Pancreas (tissue), 10 donors: ENCODE data around the gene DESI1. TPM values are rescaled to one million over a fixed set of nuclear protein-coding genes. Genes with fewer than 3 reads are reported as not detected.
"Not testable (repeated sequence)": the region's sequence is repeated elsewhere in the genome, so short reads cannot be mapped to it uniquely, and the experiment has no call there.

ENCODE experiments used
- ATAC-seq, 4 donors: fragments of 200-7000 bp; cut with Tn5 transposase; one replicate each; pipeline versions ENCODE4 v1.8.0 to v1.9.1; 2020; ENCODE audit warnings: mild to moderate bottlenecking in 4 of 4, moderate library complexity in 4 of 4
- DNase-seq, 6 donors: peaks; one replicate each; pipeline ENCODE4 v3.0.0-alpha.2; 2020
- FAIRE-seq: peaks from 2 replicates; lab custom pipeline; 2012; peaks lifted over from hg19 to GRCh38; lab: Jason Lieb, UNC
- H3K27ac ChIP-seq, 4 donors: fragments of 200-600 bp; sonication (generic); 1 replicate in 3 of 4; 2 replicates in 1 of 4; pipeline versions ENCODE4 v1.5.0 to v1.8.0; 2020
- H3K27me3 ChIP-seq, 4 donors: fragments of 200-600 bp; one replicate each; pipeline ENCODE4 v1.8.0; 2021
- H3K36me3 ChIP-seq, 3 donors: fragments of 200-600 bp; sonication (generic) in 1 of 3; one replicate each; pipeline versions ENCODE4 v1.5.0 to v1.8.0; 2020 to 2021
- H3K4me1 ChIP-seq, 3 donors: fragments of 200-600 bp; one replicate each; pipeline ENCODE4 v1.8.0; 2021
- H3K4me3 ChIP-seq, 4 donors: fragments of 200-600 bp; sonication (generic) in 2 of 4; one replicate each; pipeline versions ENCODE4 v1.5.0 to v1.8.0; 2020 to 2021
- H3K9me3 ChIP-seq, 4 donors: fragments of 200-600 bp; one replicate each; pipeline ENCODE4 v1.8.0; 2021
- CTCF ChIP-seq, 4 donors: fragments of 200-600 bp; sonication (generic) in 3 of 4; IDR thresholded peaks; one replicate each; pipeline versions ENCODE4 v1.5.0 to v1.8.0; 2021; ENCODE audit warnings: antibody characterized with exemption in 4 of 4
- WGBS, 2 donors: extraction: QIAGEN DNeasy Blood & Tissue Kit; methylation state at CpG; one replicate each; pipeline ENCODE4 v1.1.7; 2013; 5-methylcytosine and 5-hydroxymethylcytosine counted together
- intact Hi-C, 3 donors: fragments of 100-400 bp; cut with DNase I; formaldehyde crosslinking; loops; one replicate each; pipeline versions ENCODE4 v1.11.1 to v1.14.2; 2022
- polyA plus RNA-seq, 2 donors: library from polyadenylated mRNA; stranded (reverse); fragments of 200-250 nt; gene quantifications; one replicate each; pipeline ENCODE4 v1.2.3, GENCODE V29; 2013
- total RNA-seq, 6 donors: library from RNA; stranded (reverse); fragmentation: NEBNext Ultra II Directional in 4 of 6; extraction: Animal tissue kit (Norgen Biotek cat#: 25700) in 4 of 6; gene quantifications; one replicate each; pipeline versions ENCODE4 v1.2.1 to v1.2.4, GENCODE V29; 2021 to 2023
- donor health status: healthy with polysubstance abuse.
- donor health status: DM: no; HTN: no; CAD: no; lungs with moderate emphysema.
- donor health status: DM: no; HTN: no; CAD: no.
- donor health status: control.
- donor health status: control.
- donor health status: Bipolar disorder and iron deficiency.
- donor health status: DM: yes; HTN: yes; CAD: no.
- donor health status: DM: no; HTN: no; CAD: no.
- donor health status: DM: no; HTN: no; CAD: no.
- donor health status: DM: yes; HTN: yes; CAD: no.

The DESI1 gene
- total RNA-seq (10 to 100 TPM in 3 of 6 donors, 1 to 10 TPM in 3; 8.2 to 14.8 (median 10.3) TPM), polyA plus RNA-seq (1 to 10 TPM; 9.5 to 9.6 TPM)

GRCh38 chr22:41620589-41621098 lies at the start of gene DESI1:
Gene DESI1 (minus strand): TSS chr22:41621043. CDS start chr22:41620839, 204 bp downstream.
- 0 to 2% methylated on average over 32 to 40 of the region's 40 CpGs for WGBS, 2 donors
- no peak for DNase-seq
- Histone ChIP-seq H3K27me3 (no peaks in the 10 kb centered on the region), H3K4me1 (peaks cover 18 to 27% (median 25%) of the 10 kb centered on the region in 3 donors), H3K9me3 (no peaks in the 10 kb centered on the region), H3K27ac (peak within 1 kb of the TSS; percentile 79 to 96 (median 90)), H3K36me3 (peaks cover 0 to 12% (median 8%) of the 10 kb centered on the region in 3 donors), H3K4me3 (peak within 1 kb of the TSS; percentile 46 to 95 (median 80))
- intact Hi-C loops: no loop called here
- FAIRE-seq: no peak
- TF ChIP-seq CTCF (IDR thresholded peaks at IDR 0.05): no peak
- peak; percentile 33 to 40 (median 38) for ATAC-seq

- FAIRE-seq (no peak), DNase-seq (peak in 1 of 6 donors; percentile 30), ATAC-seq (no peak)
- Histone ChIP-seq H3K27ac (no peak overlapping the region), H3K4me1 (no peaks in the 10 kb centered on the region), H3K36me3 (peaks cover 0 to 5% (median 2%) of the 10 kb centered on the region in 3 donors), H3K9me3 (no peaks in the 10 kb centered on the region), H3K27me3 (no peaks in the 10 kb centered on the region), H3K4me3 (no peak overlapping the region)
- 87 to 88% methylated on average over 21 of the region's 21 CpGs for WGBS, 2 donors
- intact Hi-C loops: no loop called here
- no peak for TF ChIP-seq CTCF (IDR thresholded peaks at IDR 0.05)
These were observed 48.4 kb upstream of the DESI1 start for GRCh38 chr22:41668971-41669911.

- no peaks in the 10 kb centered on the region for H3K4me1 ChIP-seq
- DNase-seq (peak in 1 of 6 donors; percentile 12), ATAC-seq (no peak), FAIRE-seq (no peak)
- no peaks in the 10 kb centered on the region for H3K9me3 ChIP-seq
- TF ChIP-seq CTCF (IDR thresholded peaks at IDR 0.05): no peak
- no peak overlapping the region for H3K4me3 ChIP-seq
- H3K27ac ChIP-seq: no peak overlapping the region
- H3K27me3 ChIP-seq: no peaks in the 10 kb centered on the region
- 79 to 80% methylated on average over 3 of the region's 3 CpGs for WGBS, 2 donors
- intact Hi-C loops: no loop called here
- H3K36me3 ChIP-seq: peaks cover 6 to 47% (median 13%) of the 10 kb centered on the region in 3 donors
These were observed 44.1 kb upstream of the DESI1 start for GRCh38 chr22:41664951-41665350.

GRCh38 chr22:41664490-41664889 lies 43.6 kb upstream of the DESI1 start:
- H3K9me3 ChIP-seq: no peaks in the 10 kb centered on the region
- H3K36me3 ChIP-seq: peaks cover 6 to 52% (median 16%) of the 10 kb centered on the region in 3 donors
- FAIRE-seq (no peak), ATAC-seq (no peak), DNase-seq (no peak)
- intact Hi-C loops: no loop called here
- no peaks in the 10 kb centered on the region for H3K4me1 ChIP-seq
- TF ChIP-seq CTCF (IDR thresholded peaks at IDR 0.05): no peak
- H3K4me3 ChIP-seq: no peak overlapping the region
- H3K27me3 ChIP-seq: no peaks in the 10 kb centered on the region
- H3K27ac ChIP-seq: no peak overlapping the region

- peak in 1 of 6 donors; percentile 42 for DNase-seq
- ATAC-seq, H3K27ac ChIP-seq, H3K4me3 ChIP-seq, FAIRE-seq, H3K27me3 ChIP-seq, intact Hi-C loops, H3K9me3 ChIP-seq, H3K4me1 ChIP-seq: not testable (repeated sequence)
- peaks cover 6 to 61% (median 23%) of the 10 kb centered on the region in 3 donors for H3K36me3 ChIP-seq
- WGBS, 2 donors: 80 to 86% methylated on average over 9 of the region's 9 CpGs
These were observed 42.8 kb upstream of the DESI1 start for GRCh38 chr22:41663594-41663993.
